COLO829 (cell line): Measurements from ENCODE around the gene SERPINA3.

ENCODE experiments used
- DNase-seq: peaks from one replicate; pipeline ENCODE4 v3.0.0; 2012; ENCODE audit warnings: low spot score

The SERPINA3 gene

GRCh38 chr14:94613720-94614644, 1.8 kb downstream of the SERPINA3 start:
- DNase-seq: no peak

GRCh38 chr14:94614802-94615201, 2.6 kb downstream of the SERPINA3 start:
- no peak for DNase-seq

GRCh38 chr14:94615254-94615653, 3.1 kb downstream of the SERPINA3 start:
- DNase-seq: no peak

GRCh38 chr14:94615823-94616570, 3.8 kb downstream of the SERPINA3 start:
- DNase-seq: no peak

DNA sequence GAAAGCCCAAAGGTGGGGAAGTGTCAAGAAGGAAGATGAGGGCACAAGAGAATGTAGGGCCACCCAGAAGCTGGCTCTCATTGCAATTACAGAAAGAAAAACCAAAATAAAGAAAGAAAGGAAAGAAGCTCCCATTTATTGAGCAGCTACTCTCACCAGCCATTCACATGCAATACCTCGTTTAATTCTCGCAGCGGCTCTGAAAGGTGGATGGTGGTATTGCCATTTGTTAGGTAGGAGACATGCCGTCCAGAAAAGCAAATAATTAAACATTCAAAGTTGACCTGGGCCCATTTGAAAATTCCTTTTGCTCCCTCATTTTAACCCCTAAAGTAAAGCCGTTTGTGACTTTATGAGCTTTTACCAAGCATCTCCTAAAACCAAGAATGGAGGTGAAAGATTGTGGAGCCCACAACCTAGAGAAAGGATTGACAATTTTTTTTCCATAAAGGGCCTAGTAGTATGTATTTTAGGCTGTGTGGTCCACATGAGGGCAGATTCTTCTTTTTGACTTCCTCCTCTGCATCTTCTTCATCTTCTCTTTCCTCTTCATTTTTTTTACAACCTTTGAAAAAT, 5.3 kb downstream of the SERPINA3 start:
- DNase-seq: no peak

GRCh38 chr14:94617988-94618822, 6.0 kb downstream of the SERPINA3 start:
- no peak for DNase-seq

DNA sequence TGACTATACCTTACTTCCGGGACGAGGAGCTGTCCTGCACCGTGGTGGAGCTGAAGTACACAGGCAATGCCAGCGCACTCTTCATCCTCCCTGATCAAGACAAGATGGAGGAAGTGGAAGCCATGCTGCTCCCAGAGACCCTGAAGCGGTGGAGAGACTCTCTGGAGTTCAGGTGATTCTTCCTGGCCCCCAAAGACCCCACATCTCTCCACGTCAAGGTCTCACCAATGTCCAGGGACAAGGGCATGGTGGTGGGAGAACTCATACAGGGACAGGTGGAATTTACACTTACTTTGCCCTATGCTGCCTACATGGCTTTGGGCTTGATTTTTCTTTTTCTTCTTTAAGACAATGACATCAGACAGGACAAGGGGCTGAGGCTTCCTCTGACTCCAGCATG, 7.1 kb downstream of the SERPINA3 start:
- no peak for DNase-seq

GRCh38 chr14:94620597-94620996, 8.4 kb downstream of the SERPINA3 start:
- DNase-seq: no peak

GRCh38 chr14:94621358-94622134, 9.4 kb downstream of the SERPINA3 start:
- DNase-seq: no peak

- DNase-seq: no peak
These were observed 10.6 kb downstream of the SERPINA3 start for GRCh38 chr14:94622653-94623421.

GRCh38 chr14:94623422-94623809, 11.2 kb downstream of the SERPINA3 start:
- DNase-seq: no peak

- no peak for DNase-seq
These were observed 11.8 kb downstream of the SERPINA3 start for GRCh38 chr14:94623856-94624499.

GRCh38 chr14:94624537-94625352, 12.6 kb downstream of the SERPINA3 start:
- DNase-seq: no peak

DNA sequence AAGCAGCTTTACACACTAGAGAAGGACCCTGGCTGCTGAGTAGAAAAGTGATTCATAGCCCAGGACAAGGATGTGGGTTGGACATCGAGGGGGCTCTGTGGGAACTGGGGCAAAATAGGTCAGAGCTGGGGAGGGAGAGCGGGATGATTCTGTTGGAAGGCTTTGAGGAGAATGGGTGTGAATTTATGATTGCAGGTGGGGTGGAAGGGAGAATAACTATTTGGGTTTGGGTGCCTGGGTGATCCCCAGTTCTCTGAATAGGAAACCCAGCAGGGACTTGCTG, 13.1 kb downstream of the SERPINA3 start:
- no peak for DNase-seq

- DNase-seq: no peak
These were observed 16.4 kb downstream of the SERPINA3 start for GRCh38 chr14:94628578-94628977.

- no peak for DNase-seq
These were observed 18.2 kb downstream of the SERPINA3 start for GRCh38 chr14:94630396-94630795.

- DNase-seq: no peak
These were observed 18.9 kb downstream of the SERPINA3 start for GRCh38 chr14:94631050-94631449.

DNA sequence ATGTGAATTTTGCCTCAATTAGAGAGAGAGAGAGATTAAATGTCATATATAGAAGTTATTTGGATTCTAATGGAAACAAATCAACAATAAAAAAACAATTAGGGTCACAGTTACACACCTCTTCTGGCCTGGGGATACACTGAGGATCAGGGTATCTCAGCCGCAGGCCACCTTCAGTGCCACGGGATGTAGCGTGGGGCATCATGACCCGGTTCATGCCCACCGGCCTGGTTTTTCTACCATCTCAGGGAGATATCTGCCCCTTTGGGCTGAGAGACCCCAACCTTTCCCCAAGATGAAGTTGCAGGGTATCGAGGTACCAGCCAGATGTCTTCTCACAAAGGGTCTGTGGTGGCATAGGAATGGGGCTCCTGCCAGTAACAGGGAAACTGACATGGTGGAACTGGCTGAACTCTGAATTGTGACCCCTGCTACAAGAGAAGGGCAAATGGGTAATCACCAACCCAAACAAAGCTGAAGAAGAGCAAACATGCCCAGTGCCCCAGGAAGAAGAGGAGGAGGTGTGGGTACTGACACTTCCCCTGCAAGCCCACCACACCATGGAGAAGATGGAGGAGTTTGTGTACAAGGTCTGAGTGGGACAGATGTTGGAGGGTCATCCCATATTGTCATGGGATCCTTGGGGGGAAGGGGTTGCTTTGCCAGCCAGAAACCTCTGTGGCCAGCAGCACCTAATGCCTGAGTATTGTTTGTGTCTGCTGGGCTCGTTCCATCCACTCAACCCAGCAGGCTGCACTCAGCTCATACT, 19.5 kb downstream of the SERPINA3 start:
- DNase-seq: no peak

GRCh38 chr14:94632305-94632590, 20.1 kb downstream of the SERPINA3 start:
- no peak for DNase-seq
